RWPE1 (cell line): Measurements from ENCODE around the gene PTPRB.

ENCODE experiments used
- CTCF ChIA-PET: fragments of 350-600 bp; sonication (Branson Sonifier 250); formaldehyde crosslinking; extraction: SDS; loops from one replicate; lab custom pipeline; 2021; lab: Yijun Ruan, JAX
- POLR2A ChIA-PET: fragments of 400-600 bp; formaldehyde crosslinking; extraction: SDS; loops from one replicate; lab custom pipeline; 2020; ENCODE audit warnings: antibody characterized with exemption; ENCODE audit not compliant: low non-redundant PET; lab: Yijun Ruan, JAX
- DNase-seq: peaks from one replicate; pipeline ENCODE4 v3.0.0; 2012; ENCODE audit warnings: low spot score
- H3K27ac ChIP-seq: fragments of 450-650 bp; 2 replicates; pipeline ENCODE4 v1.5.1; 2017
- CTCF ChIP-seq: fragments of 450-650 bp; conservative IDR thresholded peaks from 2 replicates; pipeline ENCODE4 v1.5.1; 2017; ENCODE audit warnings: low read depth, mild to moderate bottlenecking

The PTPRB gene

GRCh38 chr12:70534466-70534865 is 102.8 kb downstream of the PTPRB start:
- DNase-seq = no peak
- H3K27ac ChIP-seq = no peak overlapping the region
- ChIA-PET POLR2A (no interaction called here), CTCF (no interaction called here)
- TF ChIP-seq CTCF = no peak

GRCh38 chr12:70529647-70530046 is 107.6 kb downstream of the PTPRB start:
- CTCF ChIA-PET = no interaction called here

GRCh38 chr12:70520847-70521246 is 116.4 kb downstream of the PTPRB start:
- DNase-seq = no peak
- TF ChIP-seq CTCF = no peak
- POLR2A ChIA-PET = no interaction called here
- CTCF ChIA-PET = no interaction called here
- no peak overlapping the region for H3K27ac ChIP-seq

More at GRCh38 chr12:70529647-70530046, 107.6 kb downstream of the PTPRB start:
- POLR2A ChIA-PET = no interaction called here
- TF ChIP-seq CTCF = no peak
- no peak overlapping the region for H3K27ac ChIP-seq
- no peak for DNase-seq

- CTCF ChIA-PET = no interaction called here
- TF ChIP-seq CTCF = no peak
- no peak for DNase-seq
- H3K27ac ChIP-seq = no peak overlapping the region
- POLR2A ChIA-PET = no interaction called here
Observed at GRCh38 chr12:70513426-70513825, 123.8 kb downstream of the PTPRB start.

GRCh38 chr12:70508178-70508577 is 129.1 kb downstream of the PTPRB start:
- ChIA-PET POLR2A (no interaction called here), CTCF (interaction anchor here (0.5 to 1.3 kb wide), 2 partner anchors 21 to 29 kb away, joined by 3 to 7 read pairs; no protein-coding TSS in a partner anchor)
- no peak for DNase-seq
- TF ChIP-seq CTCF = no peak
- no peak overlapping the region for H3K27ac ChIP-seq

GRCh38 chr12:70507442-70507841 is 129.8 kb downstream of the PTPRB start:
- CTCF ChIA-PET = interaction anchor here (0.5 to 1.3 kb wide), 3 partner anchors 20 to 607 kb away, joined by 3 to 7 read pairs (median 3); no protein-coding TSS in a partner anchor
- no peak for DNase-seq
- TF ChIP-seq CTCF = no peak
- POLR2A ChIA-PET = no interaction called here
- H3K27ac ChIP-seq = no peak overlapping the region
